GM18499 (cell line): ENCODE results near the gene TICRR.

ENCODE experiments used
- ATAC-seq: cut with Tn5 transposase; IDR thresholded peaks from one replicate; pipeline ENCODE4 v1.9.1; 2021; ENCODE audit warnings: moderate number of reproducible peaks; ENCODE audit not compliant: insufficient read depth, unreplicated experiment

The TICRR gene

GRCh38 chr15:89649716-89650115, 74.4 kb downstream of the TICRR start:
- ATAC-seq = no peak

GRCh38 chr15:89652131-89652530, 76.9 kb downstream of the TICRR start:
- no peak for ATAC-seq

- no peak for ATAC-seq
These were observed 77.4 kb downstream of the TICRR start for GRCh38 chr15:89652666-89653065.

- ATAC-seq = no peak
These were observed 78.3 kb downstream of the TICRR start for GRCh38 chr15:89653578-89653977.

- ATAC-seq = no peak
These were observed 79.1 kb downstream of the TICRR start for GRCh38 chr15:89654301-89654761.

GRCh38 chr15:89654847-89655805, 79.9 kb downstream of the TICRR start, which contains the start of gene KIF7:
Gene KIF7, minus strand, starts transcription at chr15:89655467. Its CDS starts 2,537 bp downstream, at chr15:89652930.
- no peak for ATAC-seq

GRCh38 chr15:89656116-89656815, 81.0 kb downstream of the TICRR start:
- ATAC-seq = no peak

- ATAC-seq = no peak
These were observed 82.5 kb downstream of the TICRR start for GRCh38 chr15:89657686-89658200.

- no peak for ATAC-seq
These were observed 84.0 kb downstream of the TICRR start for GRCh38 chr15:89659295-89659694.

GRCh38 chr15:89660556-89660955, 85.3 kb downstream of the TICRR start:
- no peak for ATAC-seq

- ATAC-seq = no peak
These were observed 87.8 kb downstream of the TICRR start for GRCh38 chr15:89662893-89663626.

- no peak for ATAC-seq
These were observed 89.4 kb downstream of the TICRR start for GRCh38 chr15:89664441-89665350.

- ATAC-seq = no peak
These were observed 90.3 kb downstream of the TICRR start for GRCh38 chr15:89665449-89666181.

GRCh38 chr15:89666184-89666857, 91.1 kb downstream of the TICRR start:
- ATAC-seq = no peak

- ATAC-seq = no peak
These were observed 91.8 kb downstream of the TICRR start for GRCh38 chr15:89666858-89667705.

GRCh38 chr15:89667706-89667960, 92.4 kb downstream of the TICRR start:
- ATAC-seq = no peak

GRCh38 chr15:89668171-89668570, 92.9 kb downstream of the TICRR start:
- no peak for ATAC-seq
